HCT116 (cell line): ENCODE data around the gene NLN. TPM values are rescaled to one million over a fixed set of nuclear protein-coding genes. Genes with fewer than 3 reads are reported as not detected.

Source experiments
- ATAC-seq: fragments of 200-7000 bp; cut with Tn5 transposase; 2 replicates; pipeline ENCODE4 v1.9.1; 2020; ENCODE audit warnings: mild to moderate bottlenecking, moderate library complexity
- BruUV-seq: library from RNA; stranded (reverse); fragments of 400-500 nt; replicated peaks from 2 replicates; lab custom pipeline; 2021; lab: Mats Ljungman, UMichigan
- CTCF ChIA-PET: fragments of 300-600 bp; sonication (Branson Sonifier 250); formaldehyde crosslinking; loops from one replicate; lab custom pipeline; 2021; ENCODE audit warnings: antibody characterized with exemption; lab: Charles Lee
- POLR2A ChIA-PET: fragments of 300-600, 350-600 bp; sonication (Branson Sonifier 250); formaldehyde crosslinking; loops from one replicate; lab custom pipeline; 2021; ENCODE audit warnings: antibody characterized with exemption; lab: Charles Lee
- RAD21 ChIA-PET, 2 experiments: fragments of 300-600 bp; sonication (Branson Sonifier 250); formaldehyde crosslinking; loops; one replicate each; lab custom pipeline; 2023; ENCODE audit warnings: low total read pairs in 2 of 2; ENCODE audit not compliant: uncharacterized antibody in 2 of 2, unreplicated experiment in 2 of 2, low non-redundant PET in 1 of 2; lab: Charles Lee
- DNase-seq: peaks from one replicate; pipeline ENCODE4 v3.0.0-alpha.2; 2010; ENCODE audit warnings: low read depth, low spot score
- H2AFZ ChIP-seq: fragments of 200-600 bp; shearing (Covaris generic), sonication (generic); 2 replicates; pipeline ENCODE4 v1.6.1; 2017; ENCODE audit warnings: low read depth, mixed run types, mixed read lengths, antibody characterized with exemption, low read length; ENCODE audit not compliant: poor library complexity, severe bottlenecking
- H3K27ac ChIP-seq: 2 replicates; pipeline ENCODE4 v1.5.1; 2012; ENCODE audit warnings: low read depth, low read length
- H3K27me3 ChIP-seq: fragments of 200-600 bp; sonication (generic); 2 replicates; pipeline ENCODE4 v1.6.1; 2016; ENCODE audit warnings: mixed run types, low read length, mixed read lengths; ENCODE audit not compliant: insufficient read depth
- H3K36me3 ChIP-seq, 2 experiments: fragments of 200-500 bp in 1 of 2; fragments of 200-600 bp in 1 of 2; sonication (Bioruptor generic) in 1 of 2; sonication (generic) in 1 of 2; 2 replicates each; pipeline versions ENCODE4 v1.5.1 to v1.6.1; 2014 to 2016; ENCODE audit warnings: low read length in 2 of 2, inconsistent platforms in 1 of 2, mixed read lengths in 1 of 2, mixed run types in 1 of 2; ENCODE audit not compliant: insufficient read depth in 2 of 2, control insufficient read depth in 1 of 2
- H3K4me1 ChIP-seq, 2 experiments: fragments of 200-600 bp in 1 of 2; sonication (generic) in 1 of 2; 2 replicates each; pipeline versions ENCODE4 v1.5.1 to v1.6.1; 2012 to 2017; ENCODE audit warnings: low read length in 2 of 2, inconsistent platforms in 1 of 2, mild to moderate bottlenecking in 1 of 2, mixed read lengths in 1 of 2, mixed run types in 1 of 2, moderate library complexity in 1 of 2; ENCODE audit not compliant: insufficient read depth in 2 of 2, control insufficient read depth in 1 of 2
- H3K4me2 ChIP-seq: fragments of 200-600 bp; sonication (generic); 2 replicates; pipeline ENCODE4 v1.6.1; 2017; ENCODE audit warnings: mixed run types, low read length, mixed read lengths
- H3K4me3 ChIP-seq, 2 experiments: fragments of 200-600 bp in 1 of 2; sonication (generic) in 1 of 2; replicated peaks in 1 of 2; 2 replicates each; pipeline ENCODE4 v1.5.1; 2011 to 2016; ENCODE audit warnings: low read length in 2 of 2, control low read depth in 1 of 2, low read depth in 1 of 2, mild to moderate bottlenecking in 1 of 2, mixed read lengths in 1 of 2, mixed run types in 1 of 2
- H3K79me2 ChIP-seq: fragments of 200-600 bp; sonication (generic); 2 replicates; pipeline ENCODE4 v1.6.1; 2017; ENCODE audit warnings: mild to moderate bottlenecking, mixed run types, low read length, moderate library complexity, mixed read lengths; ENCODE audit not compliant: insufficient read depth
- H3K9ac ChIP-seq: fragments of 200-600 bp; sonication (generic); 2 replicates; pipeline ENCODE4 v1.6.1; 2016; ENCODE audit warnings: low read length, mixed read lengths
- H3K9me2 ChIP-seq: fragments of 200-600 bp; sonication (generic), shearing (Covaris generic); 2 replicates; pipeline ENCODE4 v1.6.1; 2017; ENCODE audit warnings: mixed run types, mild to moderate bottlenecking, moderate library complexity; ENCODE audit not compliant: insufficient read depth
- H3K9me3 ChIP-seq, 2 experiments: fragments of 200-500 bp in 1 of 2; fragments of 200-600 bp in 1 of 2; sonication (Bioruptor generic) in 1 of 2; sonication (generic) in 1 of 2; 2 replicates each; pipeline ENCODE4 v1.6.1; 2014 to 2017; ENCODE audit warnings: low read length in 2 of 2, mixed read lengths in 2 of 2, inconsistent platforms in 1 of 2, low read depth in 1 of 2, mild to moderate bottlenecking in 1 of 2, mixed run types in 1 of 2, moderate library complexity in 1 of 2; ENCODE audit not compliant: control insufficient read depth in 1 of 2, insufficient read depth in 1 of 2
- H4K20me1 ChIP-seq: fragments of 200-600 bp; sonication (generic), shearing (Covaris generic); 2 replicates; pipeline ENCODE4 v1.6.1; 2017; ENCODE audit warnings: mixed run types, mild to moderate bottlenecking, moderate library complexity; ENCODE audit not compliant: insufficient read depth
- ATF3 ChIP-seq: IDR thresholded peaks from 2 replicates; pipeline ENCODE4 v1.6.1; 2012
- CBX3 ChIP-seq: IDR thresholded peaks from 2 replicates; pipeline ENCODE4 v1.6.1; 2012; ENCODE audit warnings: low read depth
- CEBPB ChIP-seq: IDR thresholded peaks from 2 replicates; pipeline ENCODE4 v1.6.1; 2012; ENCODE audit warnings: low read depth
- CTCF ChIP-seq, 3 experiments: fragments of 200-600 bp in 1 of 3; sonication (generic) in 1 of 3; IDR thresholded peaks in 2 of 3; conservative IDR thresholded peaks in 1 of 3; 2 replicates each; pipeline ENCODE4 v1.5.1; 2012 to 2017; ENCODE audit warnings: low read depth in 2 of 3, low read length in 2 of 3, antibody characterized with exemption in 1 of 3, borderline replicate concordance in 1 of 3, control low read depth in 1 of 3, mild to moderate bottlenecking in 1 of 3, mixed read lengths in 1 of 3, mixed run types in 1 of 3, moderate library complexity in 1 of 3; ENCODE audit not compliant: insufficient read depth in 1 of 3
- EGR1 ChIP-seq: IDR thresholded peaks from 2 replicates; pipeline ENCODE4 v1.6.1; 2012; ENCODE audit warnings: low read depth
- EZH2 ChIP-seq: fragments of 200-600 bp; sonication (generic); IDR thresholded peaks from 2 replicates; pipeline ENCODE4 v1.6.1; 2017; ENCODE audit warnings: antibody characterized with exemption, mixed run types
- FOSL1 ChIP-seq: IDR thresholded peaks from 2 replicates; pipeline ENCODE4 v1.6.1; 2012; ENCODE audit warnings: low read depth
- MAX ChIP-seq: IDR thresholded peaks from 2 replicates; pipeline ENCODE4 v1.6.1; 2012
- POLR2A ChIP-seq: IDR thresholded peaks from 2 replicates; pipeline ENCODE4 v1.7.0; 2011; ENCODE audit warnings: borderline replicate concordance; ENCODE audit not compliant: insufficient read depth, insufficient read length; ENCODE audit errors: extremely low read depth
- REST ChIP-seq: IDR thresholded peaks from 2 replicates; pipeline ENCODE4 v1.6.1; 2012; ENCODE audit warnings: low read depth
- SIN3A ChIP-seq: IDR thresholded peaks from 2 replicates; pipeline ENCODE4 v1.6.1; 2012; ENCODE audit warnings: low read depth
- SP1 ChIP-seq: IDR thresholded peaks from 2 replicates; pipeline ENCODE4 v1.6.1; 2012; ENCODE audit warnings: low read depth
- SRF ChIP-seq: IDR thresholded peaks from 2 replicates; pipeline ENCODE4 v1.6.1; 2012; ENCODE audit warnings: low read depth
- TCF7L2 ChIP-seq: IDR thresholded peaks from 2 replicates; pipeline ENCODE4 v1.7.0; 2011; ENCODE audit warnings: borderline replicate concordance, inconsistent platforms; ENCODE audit not compliant: insufficient read depth, insufficient read length; ENCODE audit errors: extremely low read depth
- YY1 ChIP-seq: IDR thresholded peaks from 2 replicates; pipeline ENCODE4 v1.6.1; 2011; ENCODE audit warnings: low read length, low read depth, moderate library complexity, mild to moderate bottlenecking; ENCODE audit not compliant: insufficient replicate concordance; ENCODE audit errors: extremely low read depth
- ZBTB33 ChIP-seq: IDR thresholded peaks from 2 replicates; pipeline ENCODE4 v1.6.1; 2011; ENCODE audit warnings: mild to moderate bottlenecking, low read length, moderate library complexity; ENCODE audit not compliant: insufficient replicate concordance; ENCODE audit errors: extremely low read depth
- ZFX ChIP-seq: fragments of 450-650 bp; IDR thresholded peaks from 2 replicates; pipeline ENCODE4 v1.6.1; 2017
- ZNF274 ChIP-seq: fragments of 200-500 bp; sonication (Bioruptor generic); IDR thresholded peaks from 2 replicates; pipeline ENCODE4 v1.6.1; 2014; ENCODE audit warnings: mild to moderate bottlenecking, low read depth, low read length, inconsistent platforms
- intact Hi-C: fragments of 100-400 bp; cut with micrococcal nuclease; formaldehyde crosslinking; loops from 2 replicates; pipeline ENCODE4 v1.10.0; 2022
- total RNA-seq: library from RNA; stranded (reverse); gene quantifications from one replicate; pipeline ENCODE4 v1.2.1, GENCODE V29; 2021; ENCODE audit not compliant: unreplicated experiment

The NLN gene
- total RNA-seq, 1 experiment from 2014 or later = 67.6 TPM

- TF ChIP-seq CBX3 (no peak), EGR1 (no peak)
- TF ChIP-seq, all 23 proteins: peak for 0
Observed at GRCh38 chr5:65808251-65808741, 86.3 kb downstream of the NLN start (continued).

- Histone ChIP-seq H3K27ac (no peak overlapping the region; the same call in 1 of the 2 replicates), H3K4me2 (peak overlapping the region; percentile 24), H3K36me3 (peaks cover 0 to 7% of the 10 kb centered on the region in 2 experiments; a peak in 1 of 4 replicates), H2AFZ (no peak overlapping the region), H3K27me3 (no peaks in the 10 kb centered on the region), H3K4me3 (no peak overlapping the region), H3K9me2 (no peaks in the 10 kb centered on the region), H3K9me3 (no peaks in the 10 kb centered on the region), H3K4me1 (peaks cover 64 to 73% of the 10 kb centered on the region in 2 experiments), H3K79me2 (no peaks in the 10 kb centered on the region), H3K9ac (no peak overlapping the region), H4K20me1 (no peaks in the 10 kb centered on the region)
- ChIA-PET RAD21 (no interaction called here), CTCF (no interaction called here), POLR2A (no interaction called here)
- peak; percentile 26 for DNase-seq
- intact Hi-C loops = no loop called here
- no peak for ATAC-seq
- TF ChIP-seq SRF (peak; percentile 93), CBX3 (peak; percentile 46; the same call in 1 of the 2 replicates), CEBPB (no peak), YY1 (no peak), TCF7L2 (no peak), ZBTB33 (no peak), FOSL1 (no peak; the same call in 1 of the 2 replicates), EZH2 (no peak), ATF3 (no peak), ZFX (no peak), SP1 (peak; percentile 50), CTCF (IDR thresholded peaks at IDR 0.05 in 2 of 3, conservative IDR thresholded peaks at IDR 0.05 in 1 of 3; ENCODE audit: borderline replicate concordance in 1 of 3, insufficient read depth in 1 of 3, low read depth in 2 of 3, low read length in 2 of 3) (no peak), REST (no peak), MAX (0 out of 2 replicates have a peak, but pooled peaks have one; percentile 17), POLR2A (no peak), SIN3A (no peak), ZNF274 (no peak)
- BruUV-seq = no TSS peak
Observed at GRCh38 chr5:65808818-65809217, 86.8 kb downstream of the NLN start.
